ENCODE data around the gene DIS3L2.
"Not testable (repeated sequence)": the region's sequence is repeated elsewhere in the genome, so short reads cannot be mapped to it uniquely, and the experiment has no call there.

The DIS3L2 gene

DNA sequence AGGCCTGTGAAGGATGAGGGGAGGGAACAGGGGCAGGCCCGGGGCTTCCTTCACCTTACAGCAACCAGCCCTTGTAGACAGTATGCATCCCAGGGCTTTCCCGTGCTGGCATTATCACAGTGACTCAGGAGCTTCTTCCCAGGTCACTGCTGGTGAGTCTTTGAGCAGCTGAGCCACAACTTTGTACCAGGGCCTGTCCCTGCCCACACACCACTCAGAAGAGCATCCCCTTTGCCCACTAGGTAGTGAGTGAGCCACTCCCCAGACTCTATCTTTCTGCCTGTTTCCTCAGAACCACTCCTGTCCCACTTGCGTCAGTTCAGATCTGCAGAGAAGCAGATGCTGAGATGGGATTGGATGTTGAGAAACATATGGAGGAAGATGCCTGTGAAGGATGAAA is 347.5 kb downstream of the DIS3L2 start:
- no peak for DNase-seq

GRCh38 chr2:232309592-232309991 is 348.1 kb downstream of the DIS3L2 start:
- no peak for DNase-seq

GRCh38 chr2:232310121-232310520 is 348.6 kb downstream of the DIS3L2 start:
- DNase-seq = no peak

- no peak for DNase-seq
Measured at GRCh38 chr2:232310696-232311095, 349.2 kb downstream of the DIS3L2 start.

- not testable (repeated sequence) for DNase-seq
Measured at GRCh38 chr2:232313645-232314044, 352.1 kb downstream of the DIS3L2 start.

- peak; percentile 85 for DNase-seq
Measured at GRCh38 chr2:232315049-232315922, 353.8 kb downstream of the DIS3L2 start.

DNA sequence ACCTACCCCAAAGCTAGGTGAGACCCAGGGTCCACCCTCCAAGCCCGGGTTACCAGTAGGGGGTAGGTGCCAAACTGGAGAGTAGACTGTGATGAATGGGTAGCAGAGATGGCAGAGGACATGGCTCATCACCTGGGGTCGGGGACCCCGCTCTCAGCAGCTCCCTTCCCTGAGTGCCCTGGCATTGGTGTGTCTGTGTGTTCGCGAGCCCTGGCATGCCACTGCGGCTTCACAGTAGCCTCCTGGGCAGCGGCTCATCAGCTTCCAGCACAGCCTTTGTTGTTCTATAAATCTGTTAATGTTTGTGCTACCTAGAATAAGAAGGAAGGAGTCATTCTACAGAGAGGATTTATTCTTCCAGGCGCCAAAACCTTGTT is 354.4 kb downstream of the DIS3L2 start:
- DNase-seq = no peak

DNA sequence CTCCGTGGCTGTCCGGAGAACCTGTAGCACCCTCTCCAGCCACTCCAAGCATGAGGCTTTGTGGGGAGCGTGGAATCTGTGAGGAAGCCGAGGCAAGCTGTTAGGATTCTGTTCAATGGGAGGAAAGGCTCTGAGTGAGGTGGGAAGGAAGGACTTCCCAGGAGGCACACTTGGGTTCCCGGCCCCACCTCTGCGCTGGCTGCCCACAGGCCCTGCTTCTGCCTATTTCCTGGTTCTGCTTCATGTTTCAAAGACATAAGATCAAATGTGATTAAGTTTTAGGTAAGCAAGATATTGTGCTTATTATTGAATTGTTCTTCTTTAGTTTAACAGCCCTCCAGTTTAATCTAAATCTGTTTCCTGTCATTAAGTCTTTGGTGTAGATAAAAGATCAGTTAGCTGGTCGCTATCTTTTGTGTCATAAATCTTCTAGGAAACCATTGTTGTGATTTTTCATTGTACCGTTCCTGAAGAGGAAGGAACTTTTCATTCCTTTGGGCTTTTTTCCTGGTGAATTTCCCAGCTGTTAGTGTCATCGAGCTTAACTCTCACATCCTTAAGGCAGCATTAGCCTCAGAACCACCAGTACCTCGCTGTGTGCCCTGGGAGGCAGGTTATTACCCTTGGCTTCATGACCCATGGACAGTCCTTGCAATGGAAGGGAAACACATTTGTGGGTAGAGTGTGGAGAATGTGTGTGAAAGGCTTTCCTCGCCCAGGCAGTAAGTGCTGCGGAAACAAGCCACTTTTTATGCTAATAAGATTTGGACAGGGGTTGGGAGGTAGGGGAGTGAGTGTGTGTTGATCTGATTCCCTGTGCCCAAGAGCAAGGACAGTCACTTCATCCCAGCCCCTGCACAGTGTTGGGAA is 355.2 kb downstream of the DIS3L2 start:
- no peak for DNase-seq

DNA sequence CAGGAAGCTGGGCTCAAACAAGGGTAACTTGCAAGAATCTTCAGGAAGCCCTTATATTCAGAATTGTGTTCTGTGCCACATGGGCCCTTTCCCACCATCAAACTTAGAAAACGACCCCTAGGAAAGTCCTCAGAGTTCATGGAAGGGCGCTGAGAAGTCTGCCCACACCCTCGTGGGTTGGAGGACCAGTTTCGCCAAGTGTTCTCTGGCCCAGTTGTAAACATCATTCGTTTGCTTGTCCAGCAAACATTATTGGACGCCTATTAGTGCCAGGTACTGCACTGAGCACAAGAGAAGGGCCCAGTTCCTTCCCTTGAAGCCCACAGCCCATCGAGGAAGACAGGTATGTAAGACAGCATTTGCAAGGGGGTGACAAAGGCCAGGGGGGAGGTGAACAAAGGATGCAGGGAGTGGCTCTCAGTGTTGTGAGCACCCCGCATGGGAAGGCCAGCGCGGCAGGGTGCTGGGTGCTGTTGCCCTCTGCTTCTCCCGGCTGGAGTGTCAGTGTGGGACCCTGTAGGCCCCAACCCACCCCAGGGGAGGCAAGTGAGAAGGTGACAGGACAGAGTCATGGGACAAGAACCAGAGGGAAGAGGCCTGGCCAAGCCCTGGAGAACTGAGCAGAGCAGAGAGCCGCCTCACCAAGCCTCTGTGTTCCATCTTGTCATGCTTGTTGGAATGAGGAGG is 356.8 kb downstream of the DIS3L2 start:
- DNase-seq = no peak

DNA sequence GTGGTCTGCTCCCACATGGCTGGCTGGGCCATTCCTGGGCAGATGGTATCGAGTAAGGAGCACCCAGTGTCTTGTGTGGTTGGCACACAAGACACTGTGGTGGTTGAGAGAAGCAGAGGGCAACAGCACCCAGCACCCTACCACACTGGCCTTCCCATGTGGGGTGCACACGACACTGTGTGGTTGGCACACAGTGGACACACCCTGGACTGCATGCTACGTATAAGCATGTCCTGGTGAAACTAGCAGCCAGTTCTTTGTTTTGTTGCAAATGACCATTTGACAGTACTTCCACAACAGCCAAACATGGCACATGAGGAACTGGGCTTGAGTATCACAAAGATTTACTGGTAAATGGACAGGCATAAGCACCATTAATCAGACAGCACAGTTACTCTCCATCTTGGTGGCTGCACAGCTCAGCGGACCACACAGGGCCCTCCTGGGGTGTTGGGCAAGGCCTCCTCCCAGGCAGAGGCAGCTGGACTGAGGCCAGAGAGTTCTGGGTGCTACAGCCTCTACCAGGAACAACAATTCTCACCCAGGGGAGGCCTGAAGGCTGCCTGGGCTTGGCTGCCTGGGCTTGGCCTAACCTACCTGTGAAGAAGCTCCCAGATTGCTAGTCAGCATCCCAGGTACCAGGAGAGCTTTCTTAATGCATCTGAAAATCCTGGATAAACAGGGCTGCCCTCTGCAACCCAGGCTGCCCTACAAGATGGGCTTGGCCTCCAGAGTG is 357.7 kb downstream of the DIS3L2 start:
- DNase-seq = no peak

DNA sequence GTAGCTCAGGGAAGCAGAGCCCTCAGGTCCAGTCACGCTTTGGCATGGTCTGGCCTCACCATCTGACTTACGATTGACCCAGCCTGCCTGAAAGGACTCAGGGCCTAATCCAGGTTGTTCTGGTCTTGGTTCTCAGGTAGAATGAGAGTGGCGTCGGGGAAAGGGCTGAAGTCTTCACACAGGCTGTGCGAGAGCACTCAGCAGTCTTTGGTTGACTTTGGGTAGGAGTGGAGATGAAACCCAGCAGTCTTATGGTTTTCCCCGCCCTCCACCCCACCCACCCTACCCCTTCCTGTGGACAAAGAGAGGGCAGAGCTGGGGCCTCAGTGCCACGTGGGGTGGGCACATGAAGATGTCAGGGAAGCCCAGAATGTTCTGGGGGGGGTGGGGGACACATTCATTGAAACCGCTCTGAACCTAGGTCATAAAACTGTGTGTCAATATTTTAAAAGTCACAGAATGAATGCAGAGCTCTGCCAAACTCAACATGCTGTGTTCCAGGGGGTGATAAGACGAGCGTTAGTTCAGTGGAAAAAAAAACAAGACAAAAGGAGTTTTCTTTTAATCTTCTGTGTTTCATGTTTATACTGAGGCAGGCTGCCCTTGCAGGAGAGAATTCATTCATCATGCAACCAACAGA is 358.4 kb downstream of the DIS3L2 start:
- no peak for DNase-seq

- no peak for DNase-seq
Measured at GRCh38 chr2:232320443-232320803, 358.9 kb downstream of the DIS3L2 start.

- no peak for DNase-seq
Measured at GRCh38 chr2:232321156-232321816, 359.8 kb downstream of the DIS3L2 start.

DNA sequence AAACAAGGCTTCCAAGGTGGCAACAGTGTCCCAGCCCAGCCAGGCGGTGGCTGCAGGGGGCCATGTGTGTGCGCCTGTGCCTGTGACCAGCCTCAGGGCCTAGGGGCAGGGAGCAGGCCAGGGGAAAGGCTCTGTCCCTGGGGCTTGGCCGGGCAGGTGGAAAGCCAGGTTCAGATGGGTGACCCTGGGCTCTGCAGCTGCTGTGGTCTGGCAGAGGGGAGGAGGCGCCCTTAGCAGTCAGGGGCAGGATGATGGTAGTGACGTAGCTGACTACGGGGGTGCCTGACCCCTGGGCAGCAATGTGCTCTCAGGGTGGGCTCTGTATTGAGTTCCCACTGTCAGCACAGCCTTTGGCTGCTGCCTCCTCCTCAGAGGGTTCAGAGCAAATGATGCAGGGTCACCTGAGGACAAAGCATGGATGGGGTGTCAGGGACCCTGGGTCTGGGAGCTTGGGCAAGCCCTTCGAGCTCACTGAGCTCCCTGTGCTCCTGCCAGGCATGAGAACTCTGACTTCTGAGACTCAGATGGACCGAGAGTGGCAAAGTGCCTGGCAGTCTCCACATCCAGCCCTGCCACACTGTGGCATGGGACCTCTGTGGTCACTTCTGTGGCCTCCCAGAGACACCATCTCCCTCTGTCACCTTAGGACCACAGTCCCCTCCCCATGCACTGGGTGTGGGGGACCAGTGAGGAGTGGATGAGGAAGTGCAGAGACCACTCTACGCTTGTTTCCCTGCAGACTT is 360.5 kb downstream of the DIS3L2 start:
- no peak for DNase-seq

- no peak for DNase-seq
Measured at GRCh38 chr2:232322560-232323327, 361.2 kb downstream of the DIS3L2 start.

DNA sequence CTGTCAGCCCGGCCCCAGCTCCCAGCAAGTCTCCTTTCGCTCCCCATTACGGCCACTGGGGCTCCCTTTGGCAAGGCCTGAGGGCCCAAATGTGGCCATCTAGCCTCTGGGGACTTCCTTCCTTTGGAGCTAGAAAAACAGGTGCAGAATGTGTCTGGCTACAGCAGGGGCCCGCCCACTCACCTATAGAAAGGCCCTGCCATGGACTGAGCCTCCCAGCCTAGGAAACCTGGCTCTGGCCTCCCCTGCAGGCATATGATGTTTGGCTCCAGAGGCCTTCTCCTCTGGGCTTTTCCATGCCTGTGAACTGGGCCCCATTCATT is 361.8 kb downstream of the DIS3L2 start:
- no peak for DNase-seq

DNA sequence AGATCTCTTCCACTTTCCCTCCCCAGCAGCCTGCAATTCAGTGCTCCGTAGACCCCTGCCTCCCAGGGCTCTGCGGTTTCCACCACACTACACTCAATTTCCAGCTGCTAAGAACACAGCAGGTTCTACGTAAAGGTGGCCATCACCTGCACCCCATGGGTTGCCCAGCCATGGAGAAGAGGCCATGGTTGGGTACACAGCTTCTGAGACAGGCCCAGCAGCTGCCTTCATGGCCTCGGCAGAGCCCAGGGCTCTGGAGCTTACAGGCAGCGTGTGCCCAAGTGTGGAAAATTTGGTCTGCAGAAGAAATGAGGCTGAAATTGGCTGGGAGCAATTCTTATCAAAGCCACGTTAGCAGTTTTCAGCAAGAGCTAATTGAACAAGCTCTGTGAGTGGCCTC is 362.5 kb downstream of the DIS3L2 start:
- not testable (repeated sequence) for DNase-seq

DNA sequence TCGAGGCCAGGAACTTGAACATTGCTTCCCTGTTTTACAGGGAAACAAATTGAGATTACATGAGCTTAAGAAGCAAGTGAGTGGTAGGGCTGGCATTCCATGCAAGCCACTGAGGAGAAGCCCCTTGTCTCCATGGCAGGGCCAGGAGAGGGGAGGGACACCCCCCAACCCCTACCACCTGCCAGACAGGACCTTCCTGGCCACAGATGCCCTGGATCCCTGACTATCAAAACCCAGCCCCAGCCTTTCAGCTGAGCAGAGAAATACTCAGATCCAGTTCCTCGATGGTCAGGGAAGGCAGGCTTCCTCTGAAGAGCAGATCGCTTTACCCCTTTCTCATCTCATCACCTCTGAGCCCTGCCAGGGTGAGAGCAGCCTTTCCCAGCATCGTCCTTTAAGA is 363.3 kb downstream of the DIS3L2 start:
- DNase-seq = no peak

DNA sequence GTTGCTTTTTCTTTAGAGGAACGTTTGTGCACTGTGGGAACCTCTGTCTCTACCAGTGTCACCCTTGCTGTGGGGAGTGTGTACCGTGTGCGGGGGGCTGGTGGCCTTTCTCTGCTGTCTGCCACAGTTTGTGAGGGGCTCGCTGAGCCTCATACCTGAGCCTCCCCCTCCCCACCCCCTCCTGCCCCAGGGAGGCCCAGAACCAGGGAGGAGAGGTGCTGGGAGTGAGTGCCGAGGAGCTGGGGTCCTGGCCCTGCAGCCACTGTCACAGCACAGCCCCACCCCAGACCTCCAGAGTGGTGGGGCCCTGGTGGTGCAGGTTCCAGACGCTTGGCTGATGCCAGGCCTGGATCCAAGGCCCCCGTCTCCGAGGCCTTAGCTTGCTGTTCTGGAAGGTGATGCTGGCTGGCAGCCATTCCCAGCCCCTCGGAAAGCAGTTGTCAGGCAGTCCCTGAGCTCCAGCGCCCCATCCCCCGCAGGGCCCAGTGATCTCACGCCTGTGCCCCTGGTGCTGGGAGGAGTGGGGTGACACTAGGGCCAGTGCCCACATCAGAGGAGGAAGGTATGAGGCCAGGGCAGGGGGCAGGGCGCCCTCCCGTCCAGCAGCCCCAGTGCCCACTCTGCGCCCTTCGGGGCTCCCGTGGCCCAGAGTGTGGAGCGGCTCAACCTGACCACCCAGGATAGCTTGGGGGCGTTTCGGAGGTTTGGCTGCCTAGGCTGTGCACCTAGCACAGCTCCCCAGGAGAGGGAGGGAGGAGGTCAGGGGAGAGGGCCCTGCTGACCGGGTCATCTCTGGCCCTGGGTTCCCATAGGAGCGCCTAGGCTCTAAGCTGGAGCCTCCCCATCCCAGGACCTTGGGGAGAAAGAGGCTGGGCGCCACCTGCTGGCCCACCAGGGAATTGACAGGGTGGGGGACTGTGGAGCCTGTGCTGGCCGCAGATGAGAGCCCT is 364.1 kb downstream of the DIS3L2 start:
- DNase-seq = peak; percentile 42
